ENCODE results near the gene FOXN3. TPM values are rescaled to one million over a fixed set of nuclear protein-coding genes. Genes with fewer than 3 reads are reported as not detected.

Gene FOXN3
- total RNA-seq, 1 donor from 2014 or later: 108 TPM

DNA sequence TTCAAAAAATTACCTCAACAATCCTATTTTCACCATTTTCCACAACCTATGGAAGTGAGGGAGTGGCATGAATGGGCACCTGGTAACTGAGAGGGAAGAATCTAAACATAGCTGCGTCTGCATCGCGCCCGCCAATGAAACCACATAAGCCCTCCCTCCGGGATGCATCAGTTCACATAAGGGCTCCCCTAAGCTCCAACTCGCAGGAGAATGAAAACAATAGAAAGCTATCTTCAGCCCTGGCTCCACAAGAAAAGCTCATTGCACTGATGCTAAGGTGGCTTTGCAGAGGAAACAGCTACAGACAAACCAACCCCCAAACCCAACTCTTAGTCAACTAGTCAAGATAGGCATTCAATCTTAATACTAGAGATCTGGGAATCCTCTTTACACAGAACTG lies 173.3 kb downstream of the FOXN3 start:
- DNase-seq (ENCODE audit: low spot score): no peak
- peaks cover 2% of the 10 kb centered on the region for H3K27me3 Mint-ChIP-seq (ENCODE audit: unreplicated experiment)
- no peak overlapping the region for H3K27ac Mint-ChIP-seq (ENCODE audit: unreplicated experiment)
- TF ChIP-seq, protein P1, sequence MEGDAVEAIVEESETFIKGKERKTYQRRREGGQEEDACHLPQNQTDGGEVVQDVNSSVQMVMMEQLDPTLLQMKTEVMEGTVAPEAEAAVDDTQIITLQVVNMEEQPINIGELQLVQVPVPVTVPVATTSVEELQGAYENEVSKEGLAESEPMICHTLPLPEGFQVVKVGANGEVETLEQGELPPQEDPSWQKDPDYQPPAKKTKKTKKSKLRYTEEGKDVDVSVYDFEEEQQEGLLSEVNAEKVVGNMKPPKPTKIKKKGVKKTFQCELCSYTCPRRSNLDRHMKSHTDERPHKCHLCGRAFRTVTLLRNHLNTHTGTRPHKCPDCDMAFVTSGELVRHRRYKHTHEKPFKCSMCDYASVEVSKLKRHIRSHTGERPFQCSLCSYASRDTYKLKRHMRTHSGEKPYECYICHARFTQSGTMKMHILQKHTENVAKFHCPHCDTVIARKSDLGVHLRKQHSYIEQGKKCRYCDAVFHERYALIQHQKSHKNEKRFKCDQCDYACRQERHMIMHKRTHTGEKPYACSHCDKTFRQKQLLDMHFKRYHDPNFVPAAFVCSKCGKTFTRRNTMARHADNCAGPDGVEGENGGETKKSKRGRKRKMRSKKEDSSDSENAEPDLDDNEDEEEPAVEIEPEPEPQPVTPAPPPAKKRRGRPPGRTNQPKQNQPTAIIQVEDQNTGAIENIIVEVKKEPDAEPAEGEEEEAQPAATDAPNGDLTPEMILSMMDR (IDR thresholded peaks at IDR 0.05; ENCODE audit: unreplicated experiment): no peak
- H3K9me3 Mint-ChIP-seq (ENCODE audit: unreplicated experiment): no peaks in the 10 kb centered on the region
- peaks cover 3% of the 10 kb centered on the region for H3K36me3 Mint-ChIP-seq (ENCODE audit: low read depth, unreplicated experiment)
- no peak overlapping the region for H3K4me3 Mint-ChIP-seq (ENCODE audit: unreplicated experiment)
- H3K4me1 Mint-ChIP-seq (ENCODE audit: unreplicated experiment): peaks cover 38% of the 10 kb centered on the region

DNA sequence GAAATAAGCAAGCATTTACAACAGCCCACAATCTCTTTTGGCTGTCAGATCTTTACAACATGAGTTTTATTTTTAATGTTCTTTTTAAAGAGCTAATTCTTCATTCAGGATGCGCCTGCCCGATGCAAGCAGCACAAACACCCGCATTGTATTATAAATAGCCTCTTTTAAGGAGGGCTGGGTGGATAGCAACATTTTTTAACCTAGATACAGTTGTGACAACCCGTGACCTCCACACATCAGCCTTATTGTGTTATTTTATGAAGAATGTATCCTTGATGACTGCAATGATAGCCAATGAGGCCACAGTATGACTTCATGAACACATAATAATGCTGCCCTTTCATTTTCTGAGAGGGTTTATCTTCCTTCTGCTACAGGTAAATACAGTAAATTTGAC lies 173.7 kb downstream of the FOXN3 start:
- TF ChIP-seq, protein P1 (IDR thresholded peaks at IDR 0.05; ENCODE audit: unreplicated experiment): no peak
- H3K4me3 Mint-ChIP-seq (ENCODE audit: unreplicated experiment): no peak overlapping the region
- no peak for DNase-seq (ENCODE audit: low spot score)
- H3K36me3 Mint-ChIP-seq (ENCODE audit: low read depth, unreplicated experiment): peaks cover 3% of the 10 kb centered on the region
- H3K4me1 Mint-ChIP-seq (ENCODE audit: unreplicated experiment): peaks cover 40% of the 10 kb centered on the region
- peaks cover 2% of the 10 kb centered on the region for H3K27me3 Mint-ChIP-seq (ENCODE audit: unreplicated experiment)
- H3K9me3 Mint-ChIP-seq (ENCODE audit: unreplicated experiment): no peaks in the 10 kb centered on the region
- no peak overlapping the region for H3K27ac Mint-ChIP-seq (ENCODE audit: unreplicated experiment)

DNA sequence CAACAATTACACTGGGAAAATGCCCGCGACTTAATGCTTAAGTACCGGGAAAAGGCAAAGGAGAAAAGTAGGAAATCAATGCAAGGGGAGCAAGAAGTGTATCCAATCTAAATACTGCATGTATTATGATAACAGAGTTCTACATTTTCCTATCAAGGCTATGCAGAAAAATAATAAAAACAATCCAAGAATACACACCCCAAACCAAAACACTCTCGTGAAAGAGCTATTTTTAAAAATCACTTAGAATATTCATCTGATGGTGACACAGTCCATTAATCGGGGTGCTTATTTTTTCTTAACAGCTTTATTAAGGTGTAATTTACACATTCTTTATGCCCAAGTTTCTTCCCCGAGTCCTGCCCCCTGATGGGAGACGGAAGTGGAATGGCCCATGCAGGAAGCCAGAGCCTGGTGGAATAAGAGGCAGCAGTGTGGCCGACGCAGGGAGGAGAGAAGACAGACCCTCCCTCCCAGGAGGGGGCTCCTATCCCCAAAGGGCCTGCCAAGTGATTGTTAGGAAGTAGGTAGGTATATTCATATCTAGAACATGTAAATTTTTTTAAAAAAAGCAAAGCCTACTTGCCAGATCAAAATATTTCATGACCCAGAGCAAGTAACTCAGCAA lies 174.3 kb downstream of the FOXN3 start:
- no peak for DNase-seq (ENCODE audit: low spot score)
- Mint-ChIP-seq H3K36me3 (ENCODE audit: low read depth, unreplicated experiment) (peaks cover 3% of the 10 kb centered on the region), H3K27me3 (ENCODE audit: unreplicated experiment) (peaks cover 2% of the 10 kb centered on the region), H3K9me3 (ENCODE audit: unreplicated experiment) (no peaks in the 10 kb centered on the region), H3K27ac (ENCODE audit: unreplicated experiment) (no peak overlapping the region), H3K4me3 (ENCODE audit: unreplicated experiment) (peak overlapping the region; percentile 58), H3K4me1 (ENCODE audit: unreplicated experiment) (peaks cover 40% of the 10 kb centered on the region)
- TF ChIP-seq, protein P1 (IDR thresholded peaks at IDR 0.05; ENCODE audit: unreplicated experiment): no peak

DNA sequence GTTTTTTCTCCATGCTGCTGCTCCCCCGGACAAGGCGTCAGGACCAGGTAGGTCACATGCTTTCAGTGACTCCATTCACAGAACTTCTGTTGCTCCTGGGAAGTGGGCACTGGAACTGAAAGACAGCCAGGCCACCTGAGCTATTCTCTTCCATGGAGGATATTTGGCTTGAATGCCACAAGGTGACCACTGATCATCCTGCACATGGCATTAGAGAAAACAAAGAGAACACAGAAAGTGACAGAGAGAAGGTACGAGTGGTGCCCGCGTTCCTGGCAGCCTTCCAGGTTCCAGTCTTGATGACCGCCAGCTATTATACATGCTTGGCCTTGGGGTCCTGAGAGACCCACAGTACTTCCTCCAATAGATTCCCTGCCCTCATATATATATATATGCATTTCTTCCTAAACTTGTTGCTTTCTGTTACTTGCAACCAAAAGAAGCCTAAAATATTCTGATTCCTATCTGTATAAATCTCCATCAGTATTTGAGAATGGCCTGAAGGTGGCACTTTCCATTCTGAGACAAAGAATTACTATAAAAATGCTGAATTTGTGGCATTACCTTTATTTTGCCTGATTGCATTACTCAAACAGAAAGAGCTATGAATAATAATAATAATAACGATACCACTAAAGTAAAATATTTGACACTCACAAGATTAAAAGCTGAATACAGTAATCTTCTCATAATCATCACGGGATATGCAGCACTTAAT lies 174.9 kb downstream of the FOXN3 start:
- TF ChIP-seq, protein P1 (IDR thresholded peaks at IDR 0.05; ENCODE audit: unreplicated experiment): no peak
- no peak overlapping the region for H3K27ac Mint-ChIP-seq (ENCODE audit: unreplicated experiment)
- peaks cover 40% of the 10 kb centered on the region for H3K4me1 Mint-ChIP-seq (ENCODE audit: unreplicated experiment)
- H3K4me3 Mint-ChIP-seq (ENCODE audit: unreplicated experiment): peak overlapping the region; percentile 58
- no peak for DNase-seq (ENCODE audit: low spot score)
- no peaks in the 10 kb centered on the region for H3K9me3 Mint-ChIP-seq (ENCODE audit: unreplicated experiment)
- peaks cover 2% of the 10 kb centered on the region for H3K27me3 Mint-ChIP-seq (ENCODE audit: unreplicated experiment)
- peaks cover 3% of the 10 kb centered on the region for H3K36me3 Mint-ChIP-seq (ENCODE audit: low read depth, unreplicated experiment)

DNA sequence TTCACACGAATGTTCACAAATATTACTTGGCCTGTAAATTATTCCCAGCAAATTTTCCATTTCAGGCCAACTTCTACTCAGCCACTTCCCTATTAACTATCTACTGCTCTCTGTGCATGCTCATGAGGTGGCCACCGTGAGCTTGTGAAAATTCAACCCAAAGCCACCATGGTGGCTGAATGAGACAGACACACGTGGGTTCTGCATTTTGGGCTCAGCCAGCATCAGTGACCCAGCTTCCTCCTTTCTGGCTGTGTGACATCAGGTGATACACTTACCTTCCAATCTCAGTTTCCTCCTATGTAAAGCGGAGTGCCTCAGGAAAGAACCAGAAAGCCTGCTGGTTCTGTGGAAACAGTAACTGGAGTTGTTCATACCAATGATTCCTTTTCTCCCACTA lies 175.8 kb downstream of the FOXN3 start:
- H3K4me1 Mint-ChIP-seq (ENCODE audit: unreplicated experiment): peaks cover 37% of the 10 kb centered on the region
- H3K4me3 Mint-ChIP-seq (ENCODE audit: unreplicated experiment): no peak overlapping the region
- H3K36me3 Mint-ChIP-seq (ENCODE audit: low read depth, unreplicated experiment): no peaks in the 10 kb centered on the region
- TF ChIP-seq, protein P1 (IDR thresholded peaks at IDR 0.05; ENCODE audit: unreplicated experiment): no peak
- H3K27ac Mint-ChIP-seq (ENCODE audit: unreplicated experiment): peak overlapping the region; percentile 76
- no peaks in the 10 kb centered on the region for H3K9me3 Mint-ChIP-seq (ENCODE audit: unreplicated experiment)
- no peaks in the 10 kb centered on the region for H3K27me3 Mint-ChIP-seq (ENCODE audit: unreplicated experiment)
- DNase-seq (ENCODE audit: low spot score): no peak

Measured in endothelial cell (in vitro differentiated cells).